Activated naive CD8-positive, alpha-beta T cell (primary cell): ENCODE results near the gene FBLN2.

Experiments
- H3K27ac Mint-ChIP-seq: one replicate; pipeline ENCODE4 v1.8.0; 2021; ENCODE audit warnings: mixed read lengths
- H3K27me3 Mint-ChIP-seq: one replicate; pipeline ENCODE4 v1.8.0; 2021; ENCODE audit warnings: mixed read lengths
- H3K36me3 Mint-ChIP-seq: one replicate; pipeline ENCODE4 v1.8.0; 2021; ENCODE audit warnings: mixed read lengths
- H3K4me1 Mint-ChIP-seq: one replicate; pipeline ENCODE4 v1.8.0; 2021; ENCODE audit warnings: low read depth, mixed read lengths
- H3K4me3 Mint-ChIP-seq: one replicate; pipeline ENCODE4 v1.8.0; 2021; ENCODE audit warnings: mild to moderate bottlenecking, mixed read lengths
- H3K9me3 Mint-ChIP-seq: one replicate; pipeline ENCODE4 v1.8.0; 2021; ENCODE audit warnings: low read depth, mixed read lengths

FBLN2 gene

DNA sequence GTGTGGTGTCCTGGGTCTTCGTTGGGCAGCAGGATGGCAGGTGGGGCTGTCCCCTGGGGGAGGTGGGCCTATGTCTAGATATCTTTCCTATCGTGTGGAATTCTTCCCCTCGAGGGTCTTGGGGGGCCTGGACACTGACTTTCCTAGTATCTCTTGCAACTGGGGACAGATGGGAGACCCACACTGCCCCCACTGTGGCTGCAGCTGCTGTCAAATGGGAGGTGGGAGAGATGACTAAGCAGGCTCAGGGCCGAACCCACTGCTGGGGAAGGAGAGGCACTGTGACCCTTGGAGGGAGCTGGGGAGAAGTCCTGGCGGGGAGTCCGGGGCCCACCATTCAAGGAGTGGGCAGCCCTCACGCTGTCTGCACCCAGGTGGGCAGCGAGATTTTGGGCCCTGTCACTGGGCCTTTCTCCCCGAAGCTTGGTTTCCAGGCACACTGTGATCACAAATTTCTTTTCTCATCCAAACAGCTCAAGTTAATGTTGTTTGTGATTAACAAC is 2.9 kb upstream of the FBLN2 start:
- Mint-ChIP-seq H3K27ac (no peak overlapping the region), H3K9me3 (peaks cover 7% of the 10 kb centered on the region), H3K4me1 (peaks cover 43% of the 10 kb centered on the region), H3K4me3 (no peak overlapping the region), H3K36me3 (peaks cover 4% of the 10 kb centered on the region), H3K27me3 (peaks cover 9% of the 10 kb centered on the region)

DNA sequence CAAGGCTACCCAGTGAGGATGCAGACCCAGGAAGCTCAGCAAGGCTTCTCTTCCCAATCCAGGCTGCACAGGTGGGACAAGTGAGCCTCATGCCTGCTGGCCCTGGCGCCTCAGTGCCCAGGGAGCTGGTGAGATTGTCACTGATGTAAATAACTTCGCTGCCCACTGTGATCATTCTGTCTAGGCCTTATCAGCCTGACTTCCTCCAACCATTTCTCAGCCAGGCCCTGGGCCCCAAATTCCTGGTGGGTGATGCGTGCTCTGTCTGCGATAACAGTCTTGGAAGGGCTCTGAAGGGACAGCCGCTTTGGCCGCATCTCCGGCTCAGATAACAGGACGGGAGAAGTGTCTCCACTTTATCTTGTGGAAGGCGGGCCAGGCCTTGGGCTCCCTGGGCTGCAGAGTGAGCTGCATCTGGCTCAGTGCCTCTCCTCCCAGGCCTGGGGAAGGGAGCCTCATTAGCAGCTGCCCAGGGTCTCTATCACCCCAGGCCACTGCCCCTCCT is 2.2 kb upstream of the FBLN2 start:
- Mint-ChIP-seq H3K4me3 (no peak overlapping the region), H3K27ac (no peak overlapping the region), H3K36me3 (peaks cover 4% of the 10 kb centered on the region), H3K27me3 (peaks cover 9% of the 10 kb centered on the region), H3K9me3 (peaks cover 4% of the 10 kb centered on the region), H3K4me1 (peaks cover 44% of the 10 kb centered on the region)

DNA sequence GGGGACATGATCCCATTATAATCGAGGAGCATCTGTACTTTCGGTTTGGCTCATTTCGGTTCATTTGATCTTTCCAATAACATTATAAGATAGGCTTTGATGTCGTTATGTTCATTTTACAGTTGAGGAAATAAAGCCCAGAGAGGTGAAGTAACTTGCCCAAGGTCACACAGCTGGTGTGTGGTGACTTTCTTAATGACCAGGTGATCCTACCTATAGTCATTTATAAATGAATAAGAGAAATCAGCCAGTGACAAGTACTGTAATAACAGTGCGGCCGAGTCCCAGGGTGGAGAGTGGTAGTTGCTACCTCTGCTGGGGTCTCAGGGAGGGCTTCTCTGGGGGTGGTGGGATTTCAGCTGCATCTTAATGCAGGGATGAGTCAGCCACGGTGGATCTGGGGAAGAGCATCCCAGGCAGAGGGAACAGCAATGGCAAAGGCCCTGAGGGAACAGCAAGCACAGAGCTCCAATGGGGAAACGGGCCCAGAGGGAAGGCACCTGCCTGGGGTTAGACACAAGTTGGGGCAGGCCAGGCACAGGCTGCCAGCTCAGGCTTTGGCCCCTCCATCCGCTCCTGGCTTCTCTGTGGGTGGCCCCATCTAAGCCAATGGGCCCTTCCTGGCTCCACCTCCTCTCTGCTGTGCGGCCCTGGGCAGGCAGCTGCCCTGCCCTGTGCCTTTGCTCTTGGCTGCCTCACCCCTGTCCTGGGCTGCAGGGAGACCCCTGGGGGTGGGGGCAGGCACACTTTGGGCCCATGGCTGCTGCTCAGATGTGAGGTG is 1.1 kb upstream of the FBLN2 start:
- Mint-ChIP-seq H3K9me3 (no peaks in the 10 kb centered on the region), H3K4me1 (peaks cover 51% of the 10 kb centered on the region), H3K4me3 (peak overlapping the region; percentile 73), H3K27me3 (peaks cover 9% of the 10 kb centered on the region), H3K36me3 (no peaks in the 10 kb centered on the region), H3K27ac (no peak overlapping the region)

DNA sequence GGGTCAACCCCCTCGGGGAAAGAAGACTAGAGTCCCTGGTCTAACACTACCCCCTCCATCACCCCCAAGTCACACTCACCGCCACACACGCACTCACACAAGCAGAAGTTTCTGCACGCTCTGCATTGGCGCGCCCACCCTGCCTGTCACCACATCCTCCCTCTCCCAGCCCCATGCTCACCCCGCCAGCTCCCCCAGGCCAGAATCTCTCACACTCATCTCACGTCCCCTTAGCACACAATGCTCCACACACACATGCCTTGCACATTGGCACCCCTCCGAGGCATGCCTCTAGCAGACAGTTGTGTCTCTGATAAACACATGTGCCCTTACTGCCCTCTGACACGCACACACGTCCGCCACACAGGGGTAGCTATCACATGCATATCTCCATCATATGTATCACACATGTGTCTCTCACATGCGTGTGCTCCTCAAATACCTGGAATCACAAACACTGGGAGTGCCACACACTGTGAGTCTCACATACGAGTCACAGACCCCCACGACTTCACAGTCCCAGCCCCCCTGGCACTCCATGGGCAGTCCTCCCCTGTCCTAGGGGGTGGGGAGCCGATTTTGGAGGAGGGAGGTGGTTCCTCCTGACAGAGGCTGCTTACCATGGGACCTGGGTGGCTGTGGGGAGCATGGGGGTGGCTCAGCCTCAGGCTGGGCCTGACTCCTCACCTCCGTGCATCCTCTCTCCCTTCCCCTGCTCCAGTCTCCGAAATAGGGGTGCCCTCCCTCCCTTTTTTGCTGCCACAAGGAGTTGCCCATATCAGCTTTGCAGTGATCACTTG is 898 bp downstream of the FBLN2 start:
- H3K27me3 Mint-ChIP-seq: peaks cover 12% of the 10 kb centered on the region
- peak overlapping the region; percentile 91 for H3K27ac Mint-ChIP-seq
- H3K9me3 Mint-ChIP-seq: no peaks in the 10 kb centered on the region
- peak overlapping the region; percentile 96 for H3K4me3 Mint-ChIP-seq
- peaks cover 56% of the 10 kb centered on the region for H3K4me1 Mint-ChIP-seq
- H3K36me3 Mint-ChIP-seq: no peaks in the 10 kb centered on the region

- Mint-ChIP-seq H3K9me3 (no peaks in the 10 kb centered on the region), H3K27ac (no peak overlapping the region), H3K36me3 (no peaks in the 10 kb centered on the region)
Observed at GRCh38 chr3:13550423-13550690, 1.4 kb downstream of the FBLN2 start.

GRCh38 chr3:13550791-13551360 is 2.0 kb downstream of the FBLN2 start:
- peaks cover 50% of the 10 kb centered on the region for H3K4me1 Mint-ChIP-seq

More at GRCh38 chr3:13550423-13550690, 1.4 kb downstream of the FBLN2 start:
- Mint-ChIP-seq H3K4me3 (peak overlapping the region; percentile 42), H3K4me1 (peaks cover 50% of the 10 kb centered on the region), H3K27me3 (peaks cover 10% of the 10 kb centered on the region)

DNA sequence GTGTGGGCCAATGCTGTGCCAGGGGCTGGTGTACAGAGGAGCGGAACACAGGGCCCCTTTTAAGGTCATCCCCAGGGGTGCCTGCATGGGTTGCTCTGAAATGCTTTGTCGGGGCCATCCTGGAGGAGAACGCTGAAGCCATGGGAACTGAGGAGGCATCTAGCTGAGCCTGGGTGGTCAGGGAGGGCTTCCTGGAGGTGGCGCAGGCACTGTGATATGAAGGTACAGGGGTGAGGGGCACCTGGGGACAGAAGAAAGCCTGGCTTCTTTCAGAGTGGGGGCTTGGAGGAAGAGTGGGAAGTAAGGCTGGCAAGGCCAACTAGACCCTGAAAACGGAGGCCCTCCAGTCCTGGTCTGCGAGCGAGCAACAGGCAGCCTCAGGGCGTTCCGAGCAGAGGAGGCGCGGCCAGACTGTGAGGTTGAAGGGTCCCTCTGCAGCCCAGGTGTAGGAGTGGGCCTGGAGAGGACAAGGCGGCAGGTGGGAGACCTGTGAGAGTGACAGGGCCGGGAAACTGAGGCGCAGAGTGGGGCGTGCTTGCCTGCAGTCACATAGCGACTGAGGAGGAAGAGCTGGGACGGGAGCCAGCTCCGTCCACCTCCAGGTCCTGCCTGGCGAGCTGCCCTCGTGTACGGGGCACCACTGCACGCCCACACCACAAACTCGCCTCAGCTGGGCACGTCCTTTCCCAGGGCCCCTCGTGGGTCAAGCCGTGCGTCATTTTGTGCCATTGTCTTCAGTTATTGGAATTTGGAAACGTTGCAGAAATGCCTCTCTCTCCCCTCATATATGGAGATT is 4.1 kb downstream of the FBLN2 start:
- Mint-ChIP-seq H3K27me3 (peaks cover 10% of the 10 kb centered on the region), H3K36me3 (no peaks in the 10 kb centered on the region), H3K9me3 (no peaks in the 10 kb centered on the region), H3K4me3 (no peak overlapping the region), H3K27ac (no peak overlapping the region), H3K4me1 (peaks cover 62% of the 10 kb centered on the region)

More at GRCh38 chr3:13550791-13551360, 2.0 kb downstream of the FBLN2 start:
- Mint-ChIP-seq H3K36me3 (no peaks in the 10 kb centered on the region), H3K27ac (peak overlapping the region; percentile 41), H3K27me3 (peaks cover 10% of the 10 kb centered on the region), H3K4me3 (no peak overlapping the region), H3K9me3 (no peaks in the 10 kb centered on the region)

DNA sequence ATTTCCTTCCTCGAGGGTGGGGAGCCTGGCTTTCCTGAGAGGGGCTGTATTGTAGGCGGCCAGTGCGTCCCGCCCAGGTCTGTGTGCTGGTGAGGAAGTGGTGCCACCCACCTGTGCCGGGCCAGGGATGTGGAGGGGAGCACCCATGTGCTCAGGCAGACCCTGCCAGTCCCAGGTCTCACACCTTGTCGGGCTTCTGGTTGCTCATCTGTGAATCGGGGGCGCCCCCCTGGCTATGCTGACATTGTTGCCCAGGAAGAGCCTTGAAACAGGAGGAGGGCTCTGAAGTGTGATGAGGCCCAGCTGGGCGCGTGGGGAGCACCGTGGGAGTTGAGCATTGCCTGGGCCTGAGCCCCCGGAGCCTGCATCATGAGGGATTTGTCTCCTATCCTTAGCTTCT is 4.8 kb downstream of the FBLN2 start:
- H3K9me3 Mint-ChIP-seq: no peaks in the 10 kb centered on the region
- no peak overlapping the region for H3K4me3 Mint-ChIP-seq
- H3K4me1 Mint-ChIP-seq: peaks cover 60% of the 10 kb centered on the region
- H3K27ac Mint-ChIP-seq: no peak overlapping the region
- H3K36me3 Mint-ChIP-seq: no peaks in the 10 kb centered on the region
- H3K27me3 Mint-ChIP-seq: peaks cover 6% of the 10 kb centered on the region

GRCh38 chr3:13555753-13556152 is 6.8 kb downstream of the FBLN2 start:
- Mint-ChIP-seq H3K4me3 (no peak overlapping the region), H3K36me3 (no peaks in the 10 kb centered on the region), H3K9me3 (no peaks in the 10 kb centered on the region), H3K27me3 (peaks cover 2% of the 10 kb centered on the region), H3K27ac (peak overlapping the region; percentile 77), H3K4me1 (peaks cover 56% of the 10 kb centered on the region)

GRCh38 chr3:13556207-13556606 is 7.3 kb downstream of the FBLN2 start:
- peaks cover 2% of the 10 kb centered on the region for H3K27me3 Mint-ChIP-seq
- H3K4me3 Mint-ChIP-seq: no peak overlapping the region
- H3K9me3 Mint-ChIP-seq: no peaks in the 10 kb centered on the region
- H3K36me3 Mint-ChIP-seq: no peaks in the 10 kb centered on the region
- peak overlapping the region; percentile 77 for H3K27ac Mint-ChIP-seq
- H3K4me1 Mint-ChIP-seq: peaks cover 53% of the 10 kb centered on the region

GRCh38 chr3:13556917-13557316 is 8.0 kb downstream of the FBLN2 start:
- no peaks in the 10 kb centered on the region for H3K9me3 Mint-ChIP-seq
- H3K4me1 Mint-ChIP-seq: peaks cover 55% of the 10 kb centered on the region
- H3K27me3 Mint-ChIP-seq: peaks cover 2% of the 10 kb centered on the region
- peak overlapping the region; percentile 79 for H3K27ac Mint-ChIP-seq
- no peak overlapping the region for H3K4me3 Mint-ChIP-seq
- H3K36me3 Mint-ChIP-seq: no peaks in the 10 kb centered on the region

DNA sequence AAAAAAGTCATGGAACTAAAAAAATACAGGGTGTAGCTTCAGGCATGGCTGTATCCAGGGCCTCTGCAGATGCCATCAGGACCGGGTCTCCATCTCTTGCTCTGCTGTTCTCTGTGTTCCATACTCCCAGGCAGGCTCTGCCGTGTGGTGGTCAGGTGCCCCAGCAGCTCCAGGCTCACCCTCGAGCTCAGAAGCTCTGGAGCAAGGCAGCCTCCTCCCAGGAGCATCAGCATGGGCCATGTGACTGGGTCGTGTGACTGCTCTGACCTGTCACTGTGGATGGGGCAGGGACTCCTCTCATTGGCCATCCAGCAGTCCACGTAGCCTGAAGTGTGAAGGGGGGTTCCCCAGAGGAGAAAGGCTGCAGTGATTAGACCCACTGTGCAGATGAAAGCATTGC is 8.5 kb downstream of the FBLN2 start:
- H3K36me3 Mint-ChIP-seq: no peaks in the 10 kb centered on the region
- no peaks in the 10 kb centered on the region for H3K9me3 Mint-ChIP-seq
- H3K4me3 Mint-ChIP-seq: no peak overlapping the region
- H3K4me1 Mint-ChIP-seq: peaks cover 52% of the 10 kb centered on the region
- peaks cover 2% of the 10 kb centered on the region for H3K27me3 Mint-ChIP-seq
- H3K27ac Mint-ChIP-seq: peak overlapping the region; percentile 79

DNA sequence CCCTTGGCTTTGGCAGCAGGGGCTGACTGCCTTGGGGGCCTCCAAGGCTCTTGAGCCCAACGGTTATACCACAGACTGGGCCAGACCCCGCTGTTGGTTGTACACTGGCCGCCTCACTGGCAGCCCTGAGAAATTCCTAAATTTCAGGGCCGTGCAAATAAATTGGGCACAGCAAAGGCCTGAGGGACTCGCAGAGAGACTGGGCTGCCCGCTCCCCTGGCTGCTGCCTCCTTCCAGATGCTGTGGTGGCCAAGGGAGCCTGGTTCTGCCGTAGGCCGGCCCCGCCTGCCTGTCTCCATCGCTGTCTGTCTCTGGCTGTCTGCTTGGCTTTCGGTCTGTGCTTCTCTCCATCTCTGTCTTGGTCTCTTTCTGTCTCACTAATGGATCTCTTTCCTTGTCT is 9.0 kb downstream of the FBLN2 start:
- peaks cover 2% of the 10 kb centered on the region for H3K27me3 Mint-ChIP-seq
- peak overlapping the region; percentile 34 for H3K27ac Mint-ChIP-seq
- no peaks in the 10 kb centered on the region for H3K9me3 Mint-ChIP-seq

DNA sequence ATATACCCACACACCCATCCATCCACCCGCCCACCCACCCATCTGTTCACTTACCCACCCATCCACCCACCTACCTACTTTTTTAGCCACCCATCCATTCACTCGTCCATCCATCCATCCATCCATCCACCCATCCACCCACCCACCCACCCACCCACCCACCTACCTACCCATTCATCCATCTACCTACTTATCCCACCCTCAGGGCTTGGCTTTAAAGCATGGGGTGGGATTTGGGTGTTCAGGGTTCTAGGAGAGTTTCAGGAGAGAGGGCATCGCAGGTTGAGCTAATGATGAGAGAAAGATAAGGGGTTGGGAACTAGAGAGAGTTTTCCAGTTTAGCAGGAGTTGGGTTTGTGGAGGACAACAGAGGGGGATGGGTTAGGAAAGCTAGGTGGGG is 9.7 kb downstream of the FBLN2 start:
- Mint-ChIP-seq H3K4me1 (peaks cover 43% of the 10 kb centered on the region), H3K4me3 (no peak overlapping the region), H3K9me3 (no peaks in the 10 kb centered on the region), H3K36me3 (no peaks in the 10 kb centered on the region), H3K27me3 (peaks cover 2% of the 10 kb centered on the region), H3K27ac (no peak overlapping the region)

More for the DNA sequence above, 9.0 kb downstream of the FBLN2 start:
- H3K4me1 Mint-ChIP-seq: peaks cover 48% of the 10 kb centered on the region
- H3K36me3 Mint-ChIP-seq: no peaks in the 10 kb centered on the region
- no peak overlapping the region for H3K4me3 Mint-ChIP-seq
